ENCODE data around the gene SPTB.

GRCh38 chr14:64760146-64760755 lies 119.5 kb downstream of the SPTB start:
- TF ChIP-seq MAX (IDR thresholded peaks at IDR 0.05) (no peak), TAF1 (IDR thresholded peaks at IDR 0.05; ENCODE audit: low read depth) (no peak), CEBPB (IDR thresholded peaks at IDR 0.05) (no peak), EP300 (IDR thresholded peaks at IDR 0.05; ENCODE audit: borderline replicate concordance) (no peak), ZBTB7A (IDR thresholded peaks at IDR 0.05; ENCODE audit: low read depth) (no peak), TCF12 (IDR thresholded peaks at IDR 0.05; ENCODE audit: low read depth) (no peak), FOXM1 (IDR thresholded peaks at IDR 0.05; ENCODE audit: borderline replicate concordance, low read depth) (no peak)

Data from Ishikawa (cell line).